OCI-LY7 (cell line): ENCODE data around the gene SDK2.

Experiments used
- EZH2phosphoT487 ChIP-seq: fragments of 200-600 bp; sonication (generic); IDR thresholded peaks from 2 replicates; pipeline ENCODE4 v1.6.1; 2018; ENCODE audit warnings: low read depth, borderline replicate concordance, mild to moderate bottlenecking, mixed run types, antibody characterized with exemption, low read length, moderate library complexity, mixed read lengths
- TF ChIP-seq, protein P1 (sequence below): fragments of 200-600 bp; sonication (generic); conservative IDR thresholded peaks from 2 replicates; pipeline ENCODE4 v1.5.1; 2014; ENCODE audit warnings: mild to moderate bottlenecking, antibody characterized with exemption, low read length, moderate library complexity, mixed read lengths

DNA sequence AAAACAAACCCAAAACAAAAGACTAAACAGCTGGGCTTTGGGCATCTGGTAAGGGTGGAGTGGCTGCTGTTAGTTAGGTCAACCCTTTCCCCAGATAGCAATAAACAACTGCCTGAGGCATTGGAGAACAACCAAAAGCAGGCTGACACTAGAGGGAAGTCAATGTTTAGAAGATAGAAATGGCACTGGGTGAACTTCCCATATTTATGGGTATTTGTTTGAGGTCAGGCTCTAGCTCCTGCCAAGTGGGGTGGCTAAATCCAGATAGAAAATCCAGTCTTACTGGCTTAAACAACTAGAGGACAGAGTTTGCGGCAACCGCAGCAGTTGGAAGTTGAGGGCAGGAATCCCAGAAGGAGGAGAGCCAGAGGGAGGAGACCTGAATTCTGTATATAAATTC, 79.4 kb downstream of the SDK2 start:
- TF ChIP-seq, protein P1, sequence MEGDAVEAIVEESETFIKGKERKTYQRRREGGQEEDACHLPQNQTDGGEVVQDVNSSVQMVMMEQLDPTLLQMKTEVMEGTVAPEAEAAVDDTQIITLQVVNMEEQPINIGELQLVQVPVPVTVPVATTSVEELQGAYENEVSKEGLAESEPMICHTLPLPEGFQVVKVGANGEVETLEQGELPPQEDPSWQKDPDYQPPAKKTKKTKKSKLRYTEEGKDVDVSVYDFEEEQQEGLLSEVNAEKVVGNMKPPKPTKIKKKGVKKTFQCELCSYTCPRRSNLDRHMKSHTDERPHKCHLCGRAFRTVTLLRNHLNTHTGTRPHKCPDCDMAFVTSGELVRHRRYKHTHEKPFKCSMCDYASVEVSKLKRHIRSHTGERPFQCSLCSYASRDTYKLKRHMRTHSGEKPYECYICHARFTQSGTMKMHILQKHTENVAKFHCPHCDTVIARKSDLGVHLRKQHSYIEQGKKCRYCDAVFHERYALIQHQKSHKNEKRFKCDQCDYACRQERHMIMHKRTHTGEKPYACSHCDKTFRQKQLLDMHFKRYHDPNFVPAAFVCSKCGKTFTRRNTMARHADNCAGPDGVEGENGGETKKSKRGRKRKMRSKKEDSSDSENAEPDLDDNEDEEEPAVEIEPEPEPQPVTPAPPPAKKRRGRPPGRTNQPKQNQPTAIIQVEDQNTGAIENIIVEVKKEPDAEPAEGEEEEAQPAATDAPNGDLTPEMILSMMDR, result no peak
- no peak for TF ChIP-seq EZH2phosphoT487
